K562 treated with DMSO at 1 percent for 12 hours (cell line): ENCODE results near the gene CDC7. TPM values are rescaled to one million over a fixed set of nuclear protein-coding genes. Genes with fewer than 3 reads are reported as not detected.

ENCODE experiments used
- total RNA-seq: library from RNA; unstranded; fragments of 300-600 nt; gene quantifications from 2 replicates; pipeline ENCODE4 v1.2.3, GENCODE V29; 2022; ENCODE audit not compliant: insufficient read depth

CDC7 gene
- 5.7 and 15.8 TPM in 2 replicates for total RNA-seq

DNA sequence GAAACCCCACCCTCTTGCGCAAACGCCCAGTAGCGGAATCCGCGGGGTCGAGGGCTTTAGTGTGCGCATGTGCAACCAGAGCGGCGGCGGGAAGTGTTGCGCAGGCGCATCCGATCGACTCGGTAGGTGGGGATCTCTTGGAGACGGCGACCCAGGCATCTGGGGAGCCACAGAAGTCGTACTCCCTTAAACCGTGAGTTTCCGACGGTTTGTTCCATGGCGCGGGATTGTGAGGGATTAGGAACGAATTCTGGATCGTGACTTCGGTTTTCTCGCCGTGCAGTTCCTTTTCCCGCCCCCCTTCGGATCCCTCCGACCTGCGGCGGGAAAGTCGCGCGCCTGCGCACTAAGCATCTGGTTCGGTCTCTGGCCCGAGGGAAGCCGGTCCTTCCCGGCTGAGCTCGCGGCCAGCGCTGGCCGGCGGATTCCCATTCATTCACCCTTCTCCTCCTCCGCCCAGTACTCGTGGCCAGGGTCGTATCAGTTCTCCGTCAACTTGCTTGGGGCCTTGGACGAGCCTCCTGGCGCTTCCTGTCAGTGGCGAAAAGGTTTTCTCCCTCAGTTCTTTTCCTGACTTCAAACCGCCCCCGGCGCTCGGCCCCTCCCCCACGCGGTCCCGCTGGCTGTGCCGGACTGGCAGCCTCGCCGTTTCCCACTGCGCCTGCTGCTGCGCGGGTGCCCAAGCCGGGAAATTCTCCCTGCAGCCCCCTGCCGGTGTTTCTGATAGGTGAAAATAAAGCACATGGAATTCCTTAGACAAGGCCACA is at the start of gene CDC7:
Gene CDC7 (plus strand): TSS at position 96 of the 767 bp plus-strand sequence. CDS start 866 bp downstream, outside the sequence.

Other genes starting within 250 kb of the CDC7 start
- 0.30 and 1.4 TPM in 2 replicates for gene HFM1, start 96.0 kb upstream of the CDC7 start, total RNA-seq